Parathyroid adenoma (tissue), 2 donors: ENCODE data around the gene AP2A2.

Experiments
- H2AFZ ChIP-seq: fragments of 300-600 bp; sonication (generic); one replicate; pipeline ENCODE4 v1.7.0; 2017; ENCODE audit warnings: antibody characterized with exemption, mild to moderate bottlenecking
- H3K27ac ChIP-seq: fragments of 300-600 bp; sonication (generic); one replicate; pipeline ENCODE4 v1.7.0; 2017
- H3K27me3 ChIP-seq: fragments of 300-600 bp; sonication (generic); one replicate; pipeline ENCODE4 v1.7.0; 2017; ENCODE audit warnings: low read length; ENCODE audit not compliant: control insufficient read depth, insufficient read depth
- H3K36me3 ChIP-seq: fragments of 300-600 bp; sonication (generic); one replicate; pipeline ENCODE4 v1.7.0; 2017; ENCODE audit warnings: low read length; ENCODE audit not compliant: control insufficient read depth, insufficient read depth
- H3K4me1 ChIP-seq: fragments of 300-600 bp; sonication (generic); one replicate; pipeline ENCODE4 v1.7.0; 2017; ENCODE audit warnings: control low read depth
- H3K4me2 ChIP-seq: fragments of 300-600 bp; sonication (generic); one replicate; pipeline ENCODE4 v1.7.0; 2017; ENCODE audit warnings: low read length
- H3K4me3 ChIP-seq: fragments of 300-600 bp; sonication (generic); one replicate; pipeline ENCODE4 v1.7.0; 2017; ENCODE audit warnings: low read depth, low read length
- H3K79me2 ChIP-seq: fragments of 300-600 bp; sonication (generic); one replicate; pipeline ENCODE4 v1.7.0; 2017; ENCODE audit warnings: control low read depth
- H3K9ac ChIP-seq: fragments of 300-600 bp; sonication (generic); one replicate; pipeline ENCODE4 v1.7.0; 2017; ENCODE audit warnings: mild to moderate bottlenecking
- H3K9me3 ChIP-seq: fragments of 300-600 bp; sonication (generic); one replicate; pipeline ENCODE4 v1.7.0; 2017; ENCODE audit warnings: low read length; ENCODE audit not compliant: control insufficient read depth
- TF ChIP-seq, protein P1 (sequence below): fragments of 300-600 bp; sonication (generic); IDR thresholded peaks from one replicate; pipeline ENCODE4 v1.7.0; 2017; ENCODE audit warnings: antibody characterized with exemption, mild to moderate bottlenecking
- donor health status: primary hyperparathyroidism.

Gene AP2A2

DNA sequence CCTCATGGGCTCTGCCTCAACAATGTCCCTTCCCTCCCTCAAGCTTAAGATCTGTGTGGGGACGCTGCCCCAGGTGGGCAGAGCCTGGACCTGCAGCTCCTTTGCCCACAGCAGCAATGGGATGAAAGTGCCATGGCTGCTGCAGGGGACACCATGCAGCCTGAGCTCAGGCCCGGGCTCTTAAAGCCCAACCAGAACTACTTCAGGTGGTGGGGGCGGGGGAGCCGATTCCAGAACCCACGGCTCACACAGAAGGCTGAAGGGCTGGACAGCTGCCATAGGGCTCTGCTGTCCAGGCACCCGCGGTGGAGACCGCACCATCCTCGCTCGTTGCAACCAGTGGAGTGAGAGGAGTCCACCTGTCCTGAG is 27.5 kb upstream of the AP2A2 start:
- no peaks in the 10 kb centered on the region for H3K4me1 ChIP-seq
- no peaks in the 10 kb centered on the region for H3K9me3 ChIP-seq
- TF ChIP-seq, protein P1, sequence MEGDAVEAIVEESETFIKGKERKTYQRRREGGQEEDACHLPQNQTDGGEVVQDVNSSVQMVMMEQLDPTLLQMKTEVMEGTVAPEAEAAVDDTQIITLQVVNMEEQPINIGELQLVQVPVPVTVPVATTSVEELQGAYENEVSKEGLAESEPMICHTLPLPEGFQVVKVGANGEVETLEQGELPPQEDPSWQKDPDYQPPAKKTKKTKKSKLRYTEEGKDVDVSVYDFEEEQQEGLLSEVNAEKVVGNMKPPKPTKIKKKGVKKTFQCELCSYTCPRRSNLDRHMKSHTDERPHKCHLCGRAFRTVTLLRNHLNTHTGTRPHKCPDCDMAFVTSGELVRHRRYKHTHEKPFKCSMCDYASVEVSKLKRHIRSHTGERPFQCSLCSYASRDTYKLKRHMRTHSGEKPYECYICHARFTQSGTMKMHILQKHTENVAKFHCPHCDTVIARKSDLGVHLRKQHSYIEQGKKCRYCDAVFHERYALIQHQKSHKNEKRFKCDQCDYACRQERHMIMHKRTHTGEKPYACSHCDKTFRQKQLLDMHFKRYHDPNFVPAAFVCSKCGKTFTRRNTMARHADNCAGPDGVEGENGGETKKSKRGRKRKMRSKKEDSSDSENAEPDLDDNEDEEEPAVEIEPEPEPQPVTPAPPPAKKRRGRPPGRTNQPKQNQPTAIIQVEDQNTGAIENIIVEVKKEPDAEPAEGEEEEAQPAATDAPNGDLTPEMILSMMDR = no peak
- H3K27me3 ChIP-seq = no peaks in the 10 kb centered on the region
- no peaks in the 10 kb centered on the region for H3K36me3 ChIP-seq
- no peak overlapping the region for H3K4me2 ChIP-seq
- H2AFZ ChIP-seq = no peak overlapping the region
- no peak overlapping the region for H3K27ac ChIP-seq
- no peak overlapping the region for H3K4me3 ChIP-seq
- no peaks in the 10 kb centered on the region for H3K79me2 ChIP-seq
- no peak overlapping the region for H3K9ac ChIP-seq

- H3K27me3 ChIP-seq = no peaks in the 10 kb centered on the region
- no peak overlapping the region for H3K9ac ChIP-seq
- no peak overlapping the region for H3K4me2 ChIP-seq
- no peaks in the 10 kb centered on the region for H3K79me2 ChIP-seq
- H3K27ac ChIP-seq = no peak overlapping the region
- no peaks in the 10 kb centered on the region for H3K9me3 ChIP-seq
- no peak overlapping the region for H2AFZ ChIP-seq
- no peaks in the 10 kb centered on the region for H3K4me1 ChIP-seq
- H3K4me3 ChIP-seq = no peak overlapping the region
- TF ChIP-seq, protein P1 = no peak
- no peaks in the 10 kb centered on the region for H3K36me3 ChIP-seq
These were observed 27.0 kb upstream of the AP2A2 start for GRCh38 chr11:898540-899190.

- Histone ChIP-seq H2AFZ (no peak overlapping the region), H3K9me3 (no peaks in the 10 kb centered on the region), H3K27ac (no peak overlapping the region), H3K27me3 (no peaks in the 10 kb centered on the region), H3K79me2 (no peaks in the 10 kb centered on the region), H3K4me2 (no peak overlapping the region), H3K36me3 (no peaks in the 10 kb centered on the region), H3K4me1 (no peaks in the 10 kb centered on the region), H3K4me3 (no peak overlapping the region), H3K9ac (no peak overlapping the region)
- TF ChIP-seq, protein P1 = no peak
These were observed 25.9 kb upstream of the AP2A2 start for GRCh38 chr11:899724-900123.

- TF ChIP-seq, protein P1 = no peak
- Histone ChIP-seq H3K4me2 (no peak overlapping the region), H3K4me1 (no peaks in the 10 kb centered on the region), H3K9ac (no peak overlapping the region), H3K36me3 (no peaks in the 10 kb centered on the region), H3K9me3 (no peaks in the 10 kb centered on the region), H3K27me3 (no peaks in the 10 kb centered on the region), H3K27ac (no peak overlapping the region), H2AFZ (no peak overlapping the region), H3K4me3 (no peak overlapping the region), H3K79me2 (no peaks in the 10 kb centered on the region)
These were observed 25.1 kb upstream of the AP2A2 start for GRCh38 chr11:900545-900944.

DNA sequence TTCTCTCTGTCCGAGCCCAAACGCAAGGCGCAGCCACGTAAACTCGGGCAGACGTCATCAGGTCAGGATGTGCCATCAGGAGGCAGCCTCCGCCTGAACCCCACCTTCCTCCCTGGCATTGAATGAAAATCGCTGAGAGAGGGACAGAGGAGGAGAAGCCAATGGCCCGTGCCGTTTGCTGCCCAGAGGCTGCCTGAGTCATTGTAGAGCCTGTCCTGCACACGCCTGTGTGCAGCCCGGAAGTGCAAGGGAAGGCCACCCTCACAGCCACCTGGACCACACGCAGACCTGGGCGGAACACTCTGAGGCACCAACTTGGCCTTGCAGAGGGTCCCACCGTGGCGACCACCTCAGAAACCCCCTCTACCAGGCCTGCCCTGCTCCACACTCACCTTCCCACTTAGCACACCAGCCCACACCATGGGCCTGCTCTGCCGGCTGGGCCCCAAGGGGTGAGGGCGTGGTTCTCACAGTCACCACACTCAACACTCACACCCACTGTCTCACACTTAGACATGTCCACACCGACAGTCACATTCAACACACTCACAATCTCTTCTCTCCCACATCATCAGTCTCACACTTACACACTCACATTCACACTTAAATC is 24.1 kb upstream of the AP2A2 start:
- H3K36me3 ChIP-seq = no peaks in the 10 kb centered on the region
- H3K79me2 ChIP-seq = no peaks in the 10 kb centered on the region
- no peak overlapping the region for H3K27ac ChIP-seq
- no peaks in the 10 kb centered on the region for H3K27me3 ChIP-seq
- no peak overlapping the region for H3K9ac ChIP-seq
- no peaks in the 10 kb centered on the region for H3K9me3 ChIP-seq
- TF ChIP-seq, protein P1 = no peak
- no peak overlapping the region for H2AFZ ChIP-seq
- no peak overlapping the region for H3K4me3 ChIP-seq
- no peaks in the 10 kb centered on the region for H3K4me1 ChIP-seq
- no peak overlapping the region for H3K4me2 ChIP-seq
